HG03457 (cell line): Measurements from ENCODE around the gene MSH5.
"Not testable (repeated sequence)": the region's sequence is repeated elsewhere in the genome, so short reads cannot be mapped to it uniquely, and the experiment has no call there.

Source experiments
- ATAC-seq: cut with Tn5 transposase; IDR thresholded peaks from one replicate; pipeline ENCODE4 v1.9.1; 2021; ENCODE audit warnings: moderate number of reproducible peaks; ENCODE audit not compliant: unreplicated experiment

The MSH5 gene

DNA sequence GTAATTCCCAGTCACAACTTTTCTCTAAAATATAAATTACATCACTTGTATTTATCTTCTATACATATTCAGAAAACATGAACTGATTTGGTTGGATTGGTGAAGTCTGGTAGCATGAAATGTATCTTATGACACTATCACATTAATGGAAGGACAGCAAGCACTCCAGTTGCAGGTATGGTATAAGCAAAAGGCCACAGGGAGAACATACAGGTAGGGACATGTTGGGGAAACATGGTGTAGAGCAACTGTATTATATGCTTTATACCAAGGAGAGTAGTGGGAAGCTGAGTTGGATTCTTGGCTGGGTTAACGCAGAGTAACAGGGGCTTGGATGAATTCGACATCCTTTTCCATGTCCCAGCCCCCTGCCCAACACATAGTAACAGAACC lies 57.2 kb downstream of the MSH5 start:
- no peak for ATAC-seq

DNA sequence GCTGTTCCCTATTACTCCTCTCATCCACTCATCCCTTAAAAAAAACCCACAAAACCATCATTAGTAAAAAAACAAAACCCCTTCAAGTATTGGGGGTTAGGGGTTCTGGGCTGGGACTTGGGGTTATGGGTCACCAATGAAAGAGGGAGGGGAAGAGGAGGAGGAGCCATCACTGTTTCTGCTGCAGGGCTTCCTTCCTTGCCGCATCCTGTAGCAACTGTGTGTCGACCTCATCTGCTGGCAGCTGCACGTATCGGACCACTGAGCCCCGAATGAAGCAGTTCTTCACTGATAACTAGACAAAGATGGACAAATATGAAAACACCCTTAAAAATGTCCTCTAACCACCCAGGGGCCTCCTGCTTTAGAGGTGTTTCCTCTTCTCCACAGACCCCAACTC lies 57.8 kb downstream of the MSH5 start:
- ATAC-seq: no peak

DNA sequence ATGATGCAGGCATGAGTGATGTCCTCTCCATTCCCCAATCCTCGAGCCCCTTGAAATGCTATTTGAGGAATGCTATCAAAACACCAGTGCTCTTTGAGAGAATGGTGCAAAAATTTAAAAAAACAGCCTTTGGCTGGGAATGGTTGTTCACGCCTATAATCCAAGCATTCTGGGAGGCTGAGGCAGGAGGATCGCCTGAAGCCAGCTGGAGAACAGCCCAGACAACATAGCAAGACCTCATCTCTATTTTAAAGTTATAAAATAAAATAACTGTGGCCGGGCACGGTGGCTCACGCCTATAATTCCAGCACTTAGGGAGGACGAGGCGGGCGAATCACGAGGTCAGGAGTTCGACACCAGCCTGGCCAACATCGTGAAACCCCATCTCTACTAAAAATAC lies 60.0 kb downstream of the MSH5 start:
- no peak for ATAC-seq

DNA sequence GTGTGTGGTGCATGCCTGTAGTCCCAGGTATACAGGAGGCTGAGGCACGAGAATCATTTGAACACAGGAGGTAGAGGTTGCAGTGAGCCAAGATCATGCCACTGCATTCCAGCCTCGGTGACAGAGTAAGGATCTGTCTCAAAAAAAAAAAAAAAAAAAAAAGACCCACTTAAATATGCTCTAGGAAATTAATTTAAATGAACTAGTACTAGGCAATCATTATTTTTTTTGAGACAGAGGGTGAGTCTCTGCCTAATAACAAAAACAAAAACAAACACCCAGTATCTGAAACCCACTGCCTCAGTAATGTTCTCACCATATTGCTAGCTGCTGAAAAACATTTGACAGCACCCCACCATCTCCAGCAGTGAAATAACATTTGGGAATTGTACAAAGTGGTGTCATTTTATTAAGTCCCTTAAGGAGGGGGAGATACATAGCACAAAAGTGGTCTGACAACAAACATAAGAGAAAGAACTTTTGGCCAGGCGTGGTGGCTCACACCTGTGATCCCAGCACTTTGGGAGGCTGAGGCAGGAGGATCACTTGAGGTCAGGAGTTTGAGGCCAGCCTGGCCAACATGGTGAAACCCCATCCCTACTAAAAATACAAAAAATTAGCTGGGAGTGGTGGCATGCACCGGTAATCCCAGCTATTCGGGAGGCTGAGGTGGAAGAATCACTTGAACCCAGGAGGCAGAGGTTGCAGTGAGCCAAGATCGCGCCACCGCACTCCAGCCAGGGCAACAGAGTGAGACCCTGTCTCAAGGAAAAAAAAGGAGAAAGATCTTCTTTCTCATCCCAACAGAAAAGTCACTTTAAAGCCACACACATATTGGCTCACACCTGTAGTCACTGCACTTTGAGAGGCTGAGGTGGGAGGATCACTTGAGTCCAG lies 61.5 kb downstream of the MSH5 start:
- ATAC-seq: not testable (repeated sequence)

DNA sequence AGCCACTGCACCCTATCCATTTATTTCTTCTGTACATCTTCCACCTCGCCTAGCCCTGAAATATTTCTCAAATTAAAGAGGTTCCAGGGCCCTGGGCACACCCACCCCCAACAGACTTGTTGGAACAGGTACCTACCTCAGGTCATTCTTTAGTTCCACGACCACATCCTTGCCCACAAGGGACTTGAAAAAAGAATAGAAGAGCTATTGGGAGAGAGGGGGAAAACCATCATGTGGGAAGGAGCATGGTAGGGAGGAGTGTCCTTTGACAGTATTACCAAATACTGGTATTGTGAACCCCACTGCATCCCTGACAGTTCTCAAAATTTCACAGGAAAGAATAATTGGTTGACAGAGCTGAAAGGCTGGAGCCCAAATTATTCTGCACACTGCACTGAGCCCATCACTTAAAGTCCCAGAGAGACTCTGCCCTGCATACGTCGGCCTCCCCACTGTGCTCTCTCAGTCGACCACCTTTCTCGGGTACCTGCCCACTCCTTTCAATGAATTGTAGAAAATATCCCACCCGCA lies 66.2 kb downstream of the MSH5 start:
- no peak for ATAC-seq

DNA sequence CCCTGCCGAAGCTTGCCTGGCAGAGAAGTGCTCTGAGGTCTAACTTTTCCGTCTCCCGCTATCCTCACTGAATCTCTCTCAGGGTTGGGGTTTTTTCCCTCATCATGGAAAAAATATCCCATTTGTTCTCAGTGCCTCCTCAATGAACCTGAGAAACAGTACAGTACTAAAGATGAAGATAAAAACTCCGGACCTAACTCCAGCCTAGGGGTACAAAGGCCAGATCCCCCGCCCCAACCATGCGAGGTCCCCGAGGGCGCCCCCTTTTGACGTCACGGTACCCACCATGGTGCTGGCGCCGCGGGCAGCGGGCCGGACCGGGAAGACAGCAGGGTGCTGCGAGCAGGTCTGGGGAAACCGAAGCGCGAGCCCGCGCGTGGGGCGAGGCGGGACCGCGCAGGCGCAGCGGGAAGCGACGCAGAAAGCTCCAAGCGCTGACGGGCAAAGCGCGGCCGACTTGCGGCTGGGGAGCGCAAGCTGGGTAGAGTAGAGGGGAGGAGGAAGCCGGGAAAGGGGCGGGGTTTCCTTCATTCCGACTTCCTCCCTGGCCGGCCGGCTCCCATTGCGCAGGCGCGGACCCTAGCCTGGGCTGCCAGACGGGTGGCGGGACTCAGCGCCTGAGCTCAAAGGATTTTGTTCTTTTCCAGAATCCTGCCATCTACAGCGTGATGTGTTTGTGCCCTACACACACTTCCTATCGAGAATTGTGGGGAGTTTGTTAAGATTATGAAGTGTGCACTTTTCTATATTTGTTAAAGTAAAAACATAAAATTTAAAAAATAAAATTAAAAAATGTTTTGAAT lies 66.9 kb downstream of the MSH5 start, which contains the start of gene LSM2:
Gene LSM2 (minus strand): TSS at position 497 of the 803 bp plus-strand sequence. CDS start 209 bp downstream, at position 288.
- peak; percentile 72 for ATAC-seq

DNA sequence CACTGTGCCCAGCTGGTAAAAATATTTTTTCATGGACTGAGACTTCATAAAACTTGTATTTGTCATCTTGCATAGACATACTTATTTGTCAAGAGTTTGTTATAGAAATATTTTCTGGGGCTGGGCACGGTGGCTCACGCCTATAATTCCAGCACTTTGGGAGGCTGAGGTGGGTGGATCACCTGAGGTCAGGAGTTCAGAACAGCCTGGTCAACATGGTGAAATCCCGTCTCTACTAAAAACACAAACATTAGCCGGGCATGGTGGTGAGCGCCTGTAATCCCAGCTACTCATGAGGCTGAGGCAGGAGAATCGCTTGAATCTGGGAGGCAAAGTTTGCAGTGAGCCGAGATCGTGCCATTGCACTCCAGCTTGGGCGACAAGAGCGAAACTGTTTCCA lies 68.8 kb downstream of the MSH5 start:
- ATAC-seq: not testable (repeated sequence)

DNA sequence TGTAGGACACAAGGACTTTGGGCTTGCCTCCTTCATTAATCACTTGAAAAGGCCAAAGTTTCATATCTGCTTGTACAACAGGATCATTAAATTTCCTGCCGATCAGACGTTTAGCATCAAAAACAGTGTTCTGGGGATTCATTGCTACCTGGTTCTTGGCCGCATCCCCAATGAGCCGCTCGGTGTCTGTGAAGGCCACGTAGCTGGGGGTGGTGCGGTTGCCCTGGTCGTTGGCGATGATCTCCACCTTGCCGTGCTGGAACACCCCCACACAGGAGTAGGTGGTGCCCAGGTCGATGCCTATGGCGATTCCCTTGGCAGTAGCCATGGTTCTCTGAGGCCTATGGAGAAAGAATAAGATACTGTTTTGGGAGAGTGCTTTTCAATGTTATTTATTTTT lies 71.8 kb downstream of the MSH5 start:
- no peak for ATAC-seq
